Endodermal cell (in vitro differentiated cells): Measurements from ENCODE around the gene VPS35L. TPM values are rescaled to one million over a fixed set of nuclear protein-coding genes. Genes with fewer than 3 reads are reported as not detected.
A peak's percentile ranks its signal among the peaks of the same experiment; 100 is the strongest.

Experiments used
- DNase-seq: peaks from one replicate; pipeline ENCODE4 v3.0.0-alpha.2; 2017
- H3K27ac ChIP-seq: 2 replicates; pipeline ENCODE4 v1.5.1; 2013; ENCODE audit warnings: mild to moderate bottlenecking, low read depth, low read length, moderate library complexity
- H3K27me3 ChIP-seq: 2 replicates; pipeline ENCODE4 v1.6.1; 2013; ENCODE audit warnings: mild to moderate bottlenecking, low read length, moderate library complexity; ENCODE audit not compliant: insufficient read depth, control insufficient read depth, poor library complexity, severe bottlenecking
- H3K36me3 ChIP-seq: 2 replicates; pipeline ENCODE4 v1.7.0; 2013; ENCODE audit warnings: mild to moderate bottlenecking, low read length, moderate library complexity; ENCODE audit not compliant: control insufficient read depth, insufficient read depth
- H3K4me1 ChIP-seq: one replicate; pipeline ENCODE4 v1.7.0; 2013; ENCODE audit warnings: low read length; ENCODE audit not compliant: control insufficient read depth, insufficient read depth
- H3K4me3 ChIP-seq: 2 replicates; pipeline ENCODE4 v1.5.1; 2013; ENCODE audit warnings: mild to moderate bottlenecking, low read length, moderate library complexity
- H3K9ac ChIP-seq: 2 replicates; pipeline ENCODE4 v1.6.1; 2013; ENCODE audit warnings: mild to moderate bottlenecking, low read length, moderate library complexity; ENCODE audit not compliant: poor library complexity, severe bottlenecking; ENCODE audit errors: extremely low read depth
- H3K9me3 ChIP-seq: 2 replicates; pipeline ENCODE4 v1.6.1; 2013; ENCODE audit warnings: mild to moderate bottlenecking, low read length, moderate library complexity; ENCODE audit not compliant: control insufficient read depth
- H3K27ac Mint-ChIP-seq: 2 replicates; pipeline ENCODE4 v1.8.0; 2020; ENCODE audit warnings: mixed read lengths
- H3K27me3 Mint-ChIP-seq: 2 replicates; pipeline ENCODE4 v1.8.0; 2021; ENCODE audit warnings: mild to moderate bottlenecking, mixed read lengths; ENCODE audit not compliant: insufficient read depth
- H3K36me3 Mint-ChIP-seq: 2 replicates; pipeline ENCODE4 v1.8.0; 2020; ENCODE audit warnings: low read depth, mixed read lengths
- H3K4me1 Mint-ChIP-seq: 2 replicates; pipeline ENCODE4 v1.8.0; 2020; ENCODE audit warnings: mixed read lengths
- H3K4me3 Mint-ChIP-seq: 2 replicates; pipeline ENCODE4 v1.8.0; 2020; ENCODE audit warnings: mild to moderate bottlenecking, moderate library complexity, mixed read lengths
- H3K9me3 Mint-ChIP-seq: 2 replicates; pipeline ENCODE4 v1.8.0; 2020; ENCODE audit warnings: mild to moderate bottlenecking, mixed read lengths
- CTCF ChIP-seq: fragments of 200-600 bp; sonication (generic); conservative IDR thresholded peaks from 2 replicates; pipeline ENCODE4 v1.5.0; 2021; ENCODE audit warnings: antibody characterized with exemption, mild to moderate bottlenecking
- WGBS, 2 experiments: methylation state at CpG; one replicate each; pipeline versions ENCODE4 v1.1.5 to v1.1.7; 2013; ENCODE audit warnings: missing lambda C conversion rate in 2 of 2, mixed read lengths in 1 of 2; ENCODE audit not compliant: insufficient coverage in 1 of 2, insufficient read length in 1 of 2; 5-methylcytosine and 5-hydroxymethylcytosine counted together
- total RNA-seq, 2 donors: library from RNA; stranded (reverse); fragmentation: NEBNext Ultra II Directional in 1 of 2; extraction: Animal tissue kit (Norgen Biotek cat#: 25700) in 1 of 2; gene quantifications; 2 replicates in 1 of 2; 3 replicates in 1 of 2; pipeline ENCODE4 v1.2.1, GENCODE V29; 2021

Gene VPS35L
- total RNA-seq, 2 donors from 2014 or later: 61.5 to 82.0 TPM

- Histone ChIP-seq H3K4me1 (no peaks in the 10 kb centered on the region), H3K27ac (no peak overlapping the region), H3K4me3 (no peak overlapping the region), H3K36me3 (peaks cover 78% of the 10 kb centered on the region), H3K9ac (no peak overlapping the region), H3K9me3 (no peaks in the 10 kb centered on the region), H3K27me3 (no peaks in the 10 kb centered on the region)
- Mint-ChIP-seq H3K27ac (no peak overlapping the region), H3K36me3 (peaks cover 91% of the 10 kb centered on the region), H3K9me3 (no peaks in the 10 kb centered on the region), H3K27me3 (no peaks in the 10 kb centered on the region), H3K4me1 (no peaks in the 10 kb centered on the region), H3K4me3 (no peak overlapping the region)
- 96 to 100% methylated on average over 3 of the region's 3 CpGs for WGBS, 2 experiments
- DNase-seq: no peak
- no peak for TF ChIP-seq CTCF
These were observed 145.6 kb downstream of the VPS35L start for GRCh38 chr16:19701091-19701490.

GRCh38 chr16:19703172-19703889 lies 147.8 kb downstream of the VPS35L start:
- Histone ChIP-seq H3K36me3 (peaks cover 82% of the 10 kb centered on the region), H3K4me3 (no peak overlapping the region), H3K27ac (no peak overlapping the region), H3K9me3 (no peaks in the 10 kb centered on the region), H3K9ac (no peak overlapping the region), H3K27me3 (no peaks in the 10 kb centered on the region), H3K4me1 (no peaks in the 10 kb centered on the region)
- no peaks in the 10 kb centered on the region for H3K27me3 Mint-ChIP-seq
- 90 to 94% methylated on average over 3 to 6 of the region's 6 CpGs for WGBS, 2 experiments
- no peaks in the 10 kb centered on the region for H3K9me3 Mint-ChIP-seq
- DNase-seq: no peak
- no peak for TF ChIP-seq CTCF
- peaks cover 88% of the 10 kb centered on the region for H3K36me3 Mint-ChIP-seq
- H3K4me1 Mint-ChIP-seq: peaks cover 1% of the 10 kb centered on the region
- H3K27ac Mint-ChIP-seq: peak overlapping the region; percentile 19
- no peak overlapping the region for H3K4me3 Mint-ChIP-seq

GRCh38 chr16:19704321-19705145 lies 149.0 kb downstream of the VPS35L start:
- Histone ChIP-seq H3K27ac (no peak overlapping the region), H3K9ac (no peak overlapping the region), H3K9me3 (no peaks in the 10 kb centered on the region), H3K36me3 (peaks cover 80% of the 10 kb centered on the region), H3K27me3 (no peaks in the 10 kb centered on the region), H3K4me3 (no peak overlapping the region), H3K4me1 (peaks cover 3% of the 10 kb centered on the region)
- WGBS, 2 experiments: 95 to 96% methylated on average over 18 of the region's 18 CpGs
- no peak for TF ChIP-seq CTCF
- Mint-ChIP-seq H3K9me3 (no peaks in the 10 kb centered on the region), H3K27ac (peak overlapping the region; percentile 48), H3K36me3 (peaks cover 88% of the 10 kb centered on the region), H3K4me1 (peaks cover 7% of the 10 kb centered on the region), H3K27me3 (no peaks in the 10 kb centered on the region), H3K4me3 (no peak overlapping the region)
- DNase-seq: no peak
